ENCODE data around the gene USP48. TPM values are rescaled to one million over a fixed set of nuclear protein-coding genes. Genes with fewer than 3 reads are reported as not detected.

The USP48 gene
- total and polyA plus RNA-seq, 2 of the 8 experiments (the other 6 are each of a cell fraction or from before 2014, with no cell fraction given): 12.8 to 83.5 TPM

GRCh38 chr1:21693732-21694131 lies 89.2 kb downstream of the USP48 start:
- Histone ChIP-seq H2AFZ (ENCODE audit: low read length) (no peak overlapping the region), H3K4me1 (replicated peaks in 1 of 4; ENCODE audit: control insufficient read depth in 3 of 4, insufficient read depth in 4 of 4, low read length in 3 of 4) (no peaks in the 10 kb centered on the region), H3K18ac (ENCODE audit: extremely low read depth, low read length) (no peak overlapping the region), H3K79me2 (ENCODE audit: control insufficient read depth in 1 of 2, insufficient read depth in 2 of 2, low read length in 2 of 2) (no peaks in the 10 kb centered on the region), H4K8ac (ENCODE audit: extremely low read depth, insufficient read depth, low read length) (no peak overlapping the region), H2BK15ac (ENCODE audit: low read length) (no peak overlapping the region), H2BK5ac (ENCODE audit: low read depth, low read length) (no peak overlapping the region), H3K4ac (replicated peaks; ENCODE audit: insufficient read length, low read depth, low read length) (no peak overlapping the region), H3K14ac (ENCODE audit: insufficient read length) (no peak overlapping the region), H3K4me2 (ENCODE audit: insufficient read depth in 1 of 2, low read depth in 2 of 2, low read length in 2 of 2) (no peak overlapping the region), H2BK20ac (ENCODE audit: low read length) (no peak overlapping the region), H4K5ac (ENCODE audit: insufficient read length, low read depth, low read length) (no peak overlapping the region), H3K27me3 (replicated peaks in 1 of 4; ENCODE audit: control insufficient read depth in 3 of 4, extremely low read depth in 1 of 4, insufficient read depth in 3 of 4, low read length in 3 of 4) (no peaks in the 10 kb centered on the region), H3K27ac (ENCODE audit: low read depth, low read length) (no peak overlapping the region), H4K91ac (replicated peaks; ENCODE audit: insufficient read length, low read length) (no peak overlapping the region), H4K20me1 (replicated peaks in 1 of 2; ENCODE audit: control insufficient read depth in 1 of 2, insufficient read depth in 2 of 2, low read length in 2 of 2) (peaks cover 0 to 6% of the 10 kb centered on the region in 2 experiments), H3K9ac (replicated peaks in 1 of 4; ENCODE audit: extremely low read depth in 1 of 4, low read depth in 3 of 4, low read length in 3 of 4) (no peak overlapping the region), H3K23ac (ENCODE audit: insufficient read length) (no peak overlapping the region), H2BK12ac (ENCODE audit: low read depth, low read length) (no peak overlapping the region), H3K79me1 (ENCODE audit: low read depth, low read length) (no peaks in the 10 kb centered on the region; the same call in 1 of the 2 replicates), H3K36me3 (ENCODE audit: control insufficient read depth in 2 of 4, insufficient read depth in 4 of 4, low read length in 3 of 4) (peaks cover 6 to 40% (median 23%) of the 10 kb centered on the region in 4 experiments), H3K56ac (replicated peaks; ENCODE audit: insufficient read length, low read depth, low read length) (no peak overlapping the region), H2AK5ac (ENCODE audit: low read depth, low read length) (no peak overlapping the region), H3K9me3 (ENCODE audit: insufficient read depth in 2 of 2, low read depth in 1 of 2, low read length in 1 of 2) (no peaks in the 10 kb centered on the region), H3K23me2 (ENCODE audit: low read depth, low read length) (no peaks in the 10 kb centered on the region), H2BK120ac (replicated peaks; ENCODE audit: low read depth, low read length) (no peak overlapping the region), H3K4me3 (ENCODE audit: extremely low read depth in 1 of 4, insufficient read depth in 2 of 4, low read depth in 3 of 4, low read length in 4 of 4) (no peak overlapping the region)
- FAIRE-seq (no peak), DNase-seq (ENCODE audit: low read depth in 1 of 2, low spot score in 2 of 2) (no peak)
- TF ChIP-seq GABPA (IDR thresholded peaks at IDR 0.05; ENCODE audit: borderline replicate concordance, insufficient read depth, low read length): no peak
- TF ChIP-seq SRF (IDR thresholded peaks at IDR 0.05; ENCODE audit: low read depth, low read length): no peak
- TF ChIP-seq PHF8 (conservative IDR thresholded peaks at IDR 0.05; ENCODE audit: low read depth, low read length): no peak
- TF ChIP-seq SIN3A (conservative IDR thresholded peaks at IDR 0.05 in 1 of 2, IDR thresholded peaks at IDR 0.05 in 1 of 2; ENCODE audit: low read depth in 1 of 2, low read length in 2 of 2): no peak
- TF ChIP-seq CHD1 (IDR thresholded peaks at IDR 0.05; ENCODE audit: low read depth, low read length): no peak
- no peak for TF ChIP-seq YY1 (IDR thresholded peaks at IDR 0.05; ENCODE audit: low read depth, low read length)
- no peak for TF ChIP-seq NANOG (IDR thresholded peaks at IDR 0.05; ENCODE audit: insufficient read depth, low read depth, low read length, poor library complexity, severe bottlenecking)
- TF ChIP-seq BACH1 (IDR thresholded peaks at IDR 0.05; ENCODE audit: low read length): no peak
- TF ChIP-seq TAF7 (optimal IDR thresholded peaks at IDR 0.05; ENCODE audit: borderline replicate concordance, low read depth, low read length): no peak
- TF ChIP-seq JUND (IDR thresholded peaks at IDR 0.05; ENCODE audit: low read length): no peak
- TF ChIP-seq EP300 (IDR thresholded peaks at IDR 0.05; ENCODE audit: borderline replicate concordance in 1 of 2, low read depth in 2 of 2, low read length in 2 of 2): no peak
- TF ChIP-seq CBX8 (IDR thresholded peaks at IDR 0.05; ENCODE audit: borderline replicate concordance, low read depth, low read length): no peak
- no peak for TF ChIP-seq CTBP2 (IDR thresholded peaks at IDR 0.05; ENCODE audit: borderline replicate concordance, insufficient read depth, insufficient read length, low read length)
- no peak for TF ChIP-seq SP4 (IDR thresholded peaks at IDR 0.05; ENCODE audit: low read length)
- POLR2A ChIA-PET (ENCODE audit: partially characterized antibody): no interaction called here
- CTCF ChIA-PET (ENCODE audit: partially characterized antibody): no interaction called here
